GM12874 (cell line): ENCODE results near the gene C8G.

Experiments
- CTCF ChIP-seq: IDR thresholded peaks from 2 replicates; pipeline ENCODE4 v1.5.1; 2011; ENCODE audit warnings: low read depth, mild to moderate bottlenecking, control low read depth, low read length, moderate library complexity; ENCODE audit not compliant: insufficient read depth

The C8G gene

GRCh38 chr9:136913701-136914438, 31.2 kb upstream of the C8G start:
- TF ChIP-seq CTCF, result no peak

GRCh38 chr9:136915632-136916329, 29.3 kb upstream of the C8G start:
- no peak for TF ChIP-seq CTCF

- TF ChIP-seq CTCF, result no peak
Observed at GRCh38 chr9:136916330-136917184, 28.5 kb upstream of the C8G start.

- TF ChIP-seq CTCF, result no peak
Observed at GRCh38 chr9:136917902-136918301, 27.1 kb upstream of the C8G start.

- no peak for TF ChIP-seq CTCF
Observed at GRCh38 chr9:136920069-136920468, 25.0 kb upstream of the C8G start.

GRCh38 chr9:136920734-136921231, 24.3 kb upstream of the C8G start:
- no peak for TF ChIP-seq CTCF

- no peak for TF ChIP-seq CTCF
Observed at GRCh38 chr9:136921307-136921706, 23.7 kb upstream of the C8G start.
